ENCODE results near the gene INO80C.

INO80C gene

DNA sequence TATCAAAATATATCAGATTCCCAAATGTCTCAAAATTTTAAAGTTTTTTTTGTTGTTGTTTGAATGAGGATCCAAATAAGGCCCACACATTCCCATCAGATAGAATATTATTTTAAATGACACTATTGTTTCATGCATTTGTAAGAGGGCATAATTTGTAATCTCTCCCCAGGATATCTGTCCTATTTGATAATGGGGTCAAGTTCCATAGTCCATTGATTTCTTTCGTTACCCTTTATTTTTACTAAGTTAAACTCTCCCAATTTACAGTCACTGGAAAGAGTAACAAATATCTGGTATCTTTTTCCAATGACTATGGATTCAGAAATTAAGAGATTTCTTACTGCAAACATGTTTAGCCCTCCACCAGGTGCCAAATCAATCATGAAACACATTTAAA lies 32.4 kb downstream of the INO80C start:
- no peak for DNase-seq (ENCODE audit: low spot score)
- in situ Hi-C loops (cut with MboI; ENCODE audit: low pct_unique_long_range_greater_than_20kb, low sequenced_read_pairs, unreplicated experiment) = no loop called here
- TF ChIP-seq CTCF (IDR thresholded peaks at IDR 0.05; ENCODE audit: extremely low read depth, insufficient read depth, missing control alignments) = no peak

DNA sequence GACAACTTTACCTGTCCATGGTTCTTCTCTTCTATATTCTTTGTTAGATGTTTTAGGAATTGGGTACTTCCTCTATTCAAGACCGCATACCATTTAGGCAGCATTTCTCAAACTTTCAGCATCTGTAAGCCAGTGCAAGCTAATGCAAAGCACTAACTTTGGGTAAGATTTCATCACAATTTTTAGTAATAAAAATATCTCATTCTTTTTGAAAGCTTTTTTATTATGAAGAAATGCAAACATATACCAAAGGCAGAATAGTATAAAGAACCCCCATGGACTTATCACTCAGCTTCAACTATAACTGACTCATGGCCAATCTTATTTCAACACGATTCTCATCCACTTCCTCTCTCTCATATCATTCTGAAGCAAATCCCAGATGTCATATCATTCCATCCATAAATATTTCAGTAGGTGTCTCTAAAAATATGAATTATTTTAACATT lies 32.9 kb downstream of the INO80C start:
- in situ Hi-C loops (cut with MboI; ENCODE audit: low pct_unique_long_range_greater_than_20kb, low sequenced_read_pairs, unreplicated experiment) = no loop called here
- no peak for TF ChIP-seq CTCF (IDR thresholded peaks at IDR 0.05; ENCODE audit: extremely low read depth, insufficient read depth, missing control alignments)
- no peak for DNase-seq (ENCODE audit: low spot score)

GRCh38 chr18:35463827-35464226 lies 33.9 kb downstream of the INO80C start:
- DNase-seq (ENCODE audit: low spot score) = no peak
- TF ChIP-seq CTCF (IDR thresholded peaks at IDR 0.05; ENCODE audit: extremely low read depth, insufficient read depth, missing control alignments) = no peak
- in situ Hi-C loops (cut with MboI; ENCODE audit: low pct_unique_long_range_greater_than_20kb, low sequenced_read_pairs, unreplicated experiment) = no loop called here

- DNase-seq (ENCODE audit: low spot score) = no peak
- in situ Hi-C loops (cut with MboI; ENCODE audit: low pct_unique_long_range_greater_than_20kb, low sequenced_read_pairs, unreplicated experiment) = no loop called here
- no peak for TF ChIP-seq CTCF (IDR thresholded peaks at IDR 0.05; ENCODE audit: extremely low read depth, insufficient read depth, missing control alignments)
Measured at GRCh38 chr18:35463050-35463449, 34.7 kb downstream of the INO80C start.

DNA sequence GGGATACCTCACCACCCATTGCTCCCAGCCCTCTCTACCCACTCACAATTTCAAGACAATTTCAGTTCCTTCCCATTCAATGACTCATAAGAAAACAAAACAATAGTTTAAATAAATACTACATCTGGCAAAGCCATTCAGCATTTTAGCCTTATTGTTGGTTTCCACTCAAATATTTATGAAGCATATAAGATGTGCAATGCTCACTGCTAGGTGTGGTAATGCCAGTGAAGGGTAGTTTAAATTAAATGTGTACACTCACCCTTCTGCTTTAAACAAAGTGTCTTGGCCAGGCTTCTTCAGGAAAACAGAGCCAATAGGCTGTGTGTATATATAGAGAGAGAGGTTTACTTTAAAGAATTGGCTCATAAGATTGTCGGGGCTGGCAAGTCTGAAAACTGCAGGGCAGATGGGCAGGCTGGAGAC lies 37.0 kb downstream of the INO80C start:
- in situ Hi-C loops (cut with MboI; ENCODE audit: low pct_unique_long_range_greater_than_20kb, low sequenced_read_pairs, unreplicated experiment) = no loop called here
- TF ChIP-seq CTCF (IDR thresholded peaks at IDR 0.05; ENCODE audit: extremely low read depth, insufficient read depth, missing control alignments) = no peak
- DNase-seq (ENCODE audit: low spot score) = no peak

DNA sequence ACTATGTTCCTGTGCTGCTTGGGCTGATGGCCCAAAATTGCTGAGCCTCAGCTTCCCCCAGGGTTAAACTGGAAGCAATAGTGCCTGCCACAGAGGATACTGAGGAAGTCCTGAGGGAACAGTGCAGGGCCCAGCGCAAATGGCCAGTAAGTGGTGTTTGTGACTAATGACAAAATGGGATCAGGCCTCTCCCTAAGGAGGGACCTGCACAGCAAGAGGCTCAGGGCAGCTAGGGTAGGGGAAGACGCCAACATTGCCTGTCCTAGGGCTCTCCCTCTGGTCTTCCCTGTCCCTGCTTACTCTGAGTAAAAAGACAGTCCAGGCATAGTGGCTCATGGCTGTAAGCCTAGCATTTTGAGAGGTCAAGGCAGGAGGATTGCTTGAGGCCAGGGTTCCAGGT lies 37.8 kb downstream of the INO80C start:
- TF ChIP-seq CTCF (IDR thresholded peaks at IDR 0.05; ENCODE audit: extremely low read depth, insufficient read depth, missing control alignments) = no peak
- no peak for DNase-seq (ENCODE audit: low spot score)
- in situ Hi-C loops (cut with MboI; ENCODE audit: low pct_unique_long_range_greater_than_20kb, low sequenced_read_pairs, unreplicated experiment) = no loop called here
